ENCODE results near the gene SPINK7. TPM values are rescaled to one million over a fixed set of nuclear protein-coding genes. Genes with fewer than 3 reads are reported as not detected.

SPINK7 gene
- total and polyA plus RNA-seq, 12 donors, result 0.44 TPM; not detected in 11

GRCh38 chr5:148364343-148364742 is 52.1 kb downstream of the SPINK7 start:
- H3K36me3 ChIP-seq (replicated peaks in 1 of 2), result no peaks in the 10 kb centered on the region
- DNase-seq, result no peak
- H3K27me3 ChIP-seq, result no peaks in the 10 kb centered on the region
- H3K9me3 ChIP-seq (replicated peaks in 1 of 3), result peaks cover 0 to 9% (median 0%) of the 10 kb centered on the region in 3 donors
- no peaks in the 10 kb centered on the region for H3K4me1 ChIP-seq (replicated peaks in 1 of 2)
- intact Hi-C loops (cut with DNase I), result no loop called here
- TF ChIP-seq POLR2A (IDR thresholded peaks at IDR 0.05), result no peak
- TF ChIP-seq CTCF (IDR thresholded peaks at IDR 0.05), result no peak
- no peak overlapping the region for H3K27ac ChIP-seq
- no peak overlapping the region for H3K4me3 ChIP-seq

Other genes starting within 250 kb of the SPINK7 start
- gene SPINK5, start 248.4 kb upstream of the SPINK7 start, total RNA-seq, result 1 to 10 TPM in 1 of 9 donors, under 1 TPM in 5, not detected in 3; 0.13 to 3.5 (median 0.42) TPM
- under 1 TPM; 0.24 to 0.61 (median 0.40) TPM for gene SPINK5, start 248.4 kb upstream of the SPINK7 start, polyA plus RNA-seq
- not detected for gene SPINK14, start 143.9 kb upstream of the SPINK7 start, total RNA-seq
- gene SPINK14, start 143.9 kb upstream of the SPINK7 start, polyA plus RNA-seq, result not detected
- under 1 TPM in 2 of 9 donors, not detected in 7; 0.33 to 0.54 TPM for gene SPINK6, start 109.4 kb upstream of the SPINK7 start, total RNA-seq
- gene SPINK6, start 109.4 kb upstream of the SPINK7 start, polyA plus RNA-seq, result not detected
- not detected for gene MARCOL, start 73.9 kb upstream of the SPINK7 start, total RNA-seq
- gene MARCOL, start 73.9 kb upstream of the SPINK7 start, polyA plus RNA-seq, result not detected
- 10 to 100 TPM in 1 of 9 donors, 1 to 10 TPM in 4, under 1 TPM in 1, not detected in 3; 0.46 to 16.1 (median 2.0) TPM for gene SPINK13, start 43.6 kb upstream of the SPINK7 start, total RNA-seq
- gene SPINK13, start 43.6 kb upstream of the SPINK7 start, polyA plus RNA-seq, result 1 to 10 TPM; 2.1 to 6.1 (median 5.7) TPM
- gene SPINK9, start 23.1 kb downstream of the SPINK7 start, total RNA-seq, result under 1 TPM in 2 of 9 donors, not detected in 7; 0.78 to 0.83 TPM
- under 1 TPM in 1 of 3 donors, not detected in 2; 0.59 TPM for gene SPINK9, start 23.1 kb downstream of the SPINK7 start, polyA plus RNA-seq
- 10 to 100 TPM; 32.2 to 88.2 (median 42.8) TPM for gene FBXO38, start 71.5 kb downstream of the SPINK7 start, total RNA-seq
- gene FBXO38, start 71.5 kb downstream of the SPINK7 start, polyA plus RNA-seq, result 10 to 100 TPM; 12.3 to 48.6 (median 14.6) TPM

Measured in adrenal gland (tissue), 12 donors.